GM06990 (cell line): ENCODE results near the gene ENO1.

Experiments used
- DNase-seq: peaks from one replicate; pipeline ENCODE4 v3.0.0-alpha.2; 2011; ENCODE audit not compliant: insufficient read length; ENCODE audit errors: extremely low read depth
- H3K27me3 ChIP-seq: replicated peaks from 2 replicates; pipeline ENCODE4 v1.6.0; 2011; ENCODE audit warnings: low read length; ENCODE audit not compliant: control insufficient read depth, insufficient read depth
- H3K36me3 ChIP-seq: 2 replicates; pipeline ENCODE4 v1.5.1; 2011; ENCODE audit warnings: low read length; ENCODE audit not compliant: control insufficient read depth, insufficient read depth
- H3K4me3 ChIP-seq: replicated peaks from 2 replicates; pipeline ENCODE4 v1.5.1; 2011; ENCODE audit warnings: low read depth, mild to moderate bottlenecking, control low read depth, low read length
- CTCF ChIP-seq: IDR thresholded peaks from 2 replicates; pipeline ENCODE4 v1.5.1; 2011; ENCODE audit warnings: low read length, control low read depth, mild to moderate bottlenecking, inconsistent platforms; ENCODE audit not compliant: insufficient read depth, poor library complexity, severe bottlenecking

Gene ENO1

GRCh38 chr1:8879922-8880676 is 1.6 kb upstream of the ENO1 start:
- no peak for TF ChIP-seq CTCF
- H3K27me3 ChIP-seq = no peaks in the 10 kb centered on the region
- DNase-seq = no peak
- H3K36me3 ChIP-seq = no peaks in the 10 kb centered on the region; the same call in 1 of the 2 replicates
- H3K4me3 ChIP-seq = peak overlapping the region; percentile 99

GRCh38 chr1:8879464-8879921 is 1.0 kb upstream of the ENO1 start:
- H3K36me3 ChIP-seq = peaks cover 5% of the 10 kb centered on the region
- peak overlapping the region; percentile 99 for H3K4me3 ChIP-seq
- DNase-seq = no peak
- TF ChIP-seq CTCF = peak; percentile 37
- no peaks in the 10 kb centered on the region for H3K27me3 ChIP-seq

- TF ChIP-seq CTCF = no peak
- DNase-seq = peak; percentile 100
- Histone ChIP-seq H3K27me3 (no peaks in the 10 kb centered on the region), H3K4me3 (peak overlapping the region; percentile 99), H3K36me3 (peaks cover 7% of the 10 kb centered on the region)
These were observed 395 bp upstream of the ENO1 start for GRCh38 chr1:8878698-8879463.

DNA sequence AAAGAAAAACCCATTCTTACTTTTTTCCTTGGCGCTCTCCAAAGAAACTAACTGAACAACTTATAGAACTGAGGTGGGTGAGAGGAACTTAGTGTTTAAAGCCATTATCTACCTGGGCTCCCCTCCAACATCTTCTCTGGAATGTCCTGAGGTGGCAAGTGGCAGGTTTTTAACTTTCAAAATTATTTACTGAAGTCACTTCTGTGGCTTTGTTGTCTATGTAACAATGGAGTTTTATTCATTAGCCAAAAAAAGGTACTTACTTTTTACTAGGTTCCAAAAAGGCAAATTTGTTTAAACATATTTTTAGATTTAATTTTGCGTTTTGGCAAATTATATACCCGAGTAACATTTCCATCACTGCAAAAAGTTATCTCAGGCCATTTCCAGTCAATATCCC is 2.4 kb downstream of the ENO1 start:
- DNase-seq = no peak
- Histone ChIP-seq H3K36me3 (peaks cover 30% of the 10 kb centered on the region), H3K27me3 (no peaks in the 10 kb centered on the region), H3K4me3 (peak overlapping the region; percentile 99)
- TF ChIP-seq CTCF = no peak

GRCh38 chr1:8875216-8875861 is 3.1 kb downstream of the ENO1 start:
- DNase-seq = no peak
- Histone ChIP-seq H3K4me3 (peak overlapping the region; percentile 99), H3K36me3 (peaks cover 37% of the 10 kb centered on the region), H3K27me3 (no peaks in the 10 kb centered on the region)
- no peak for TF ChIP-seq CTCF
